HCT116 (cell line): ENCODE results near the gene PAK1. TPM values are rescaled to one million over a fixed set of nuclear protein-coding genes. Genes with fewer than 3 reads are reported as not detected.

Source experiments
- ATAC-seq: fragments of 200-7000 bp; cut with Tn5 transposase; 2 replicates; pipeline ENCODE4 v1.9.1; 2020; ENCODE audit warnings: mild to moderate bottlenecking, moderate library complexity
- BruUV-seq: library from RNA; stranded (reverse); fragments of 400-500 nt; replicated peaks from 2 replicates; lab custom pipeline; 2021; lab: Mats Ljungman, UMichigan
- CTCF ChIA-PET: fragments of 300-600 bp; sonication (Branson Sonifier 250); formaldehyde crosslinking; loops from one replicate; lab custom pipeline; 2021; ENCODE audit warnings: antibody characterized with exemption; lab: Charles Lee
- POLR2A ChIA-PET: fragments of 300-600, 350-600 bp; sonication (Branson Sonifier 250); formaldehyde crosslinking; loops from one replicate; lab custom pipeline; 2021; ENCODE audit warnings: antibody characterized with exemption; lab: Charles Lee
- RAD21 ChIA-PET, 2 experiments: fragments of 300-600 bp; sonication (Branson Sonifier 250); formaldehyde crosslinking; loops; one replicate each; lab custom pipeline; 2023; ENCODE audit warnings: low total read pairs in 2 of 2; ENCODE audit not compliant: uncharacterized antibody in 2 of 2, unreplicated experiment in 2 of 2, low non-redundant PET in 1 of 2; lab: Charles Lee
- DNase-seq: peaks from one replicate; pipeline ENCODE4 v3.0.0-alpha.2; 2010; ENCODE audit warnings: low read depth, low spot score
- H2AFZ ChIP-seq: fragments of 200-600 bp; shearing (Covaris generic), sonication (generic); 2 replicates; pipeline ENCODE4 v1.6.1; 2017; ENCODE audit warnings: low read depth, mixed run types, mixed read lengths, antibody characterized with exemption, low read length; ENCODE audit not compliant: poor library complexity, severe bottlenecking
- H3K27ac ChIP-seq: 2 replicates; pipeline ENCODE4 v1.5.1; 2012; ENCODE audit warnings: low read depth, low read length
- H3K27me3 ChIP-seq: fragments of 200-600 bp; sonication (generic); 2 replicates; pipeline ENCODE4 v1.6.1; 2016; ENCODE audit warnings: mixed run types, low read length, mixed read lengths; ENCODE audit not compliant: insufficient read depth
- H3K36me3 ChIP-seq, 2 experiments: fragments of 200-500 bp in 1 of 2; fragments of 200-600 bp in 1 of 2; sonication (Bioruptor generic) in 1 of 2; sonication (generic) in 1 of 2; 2 replicates each; pipeline versions ENCODE4 v1.5.1 to v1.6.1; 2014 to 2016; ENCODE audit warnings: low read length in 2 of 2, inconsistent platforms in 1 of 2, mixed read lengths in 1 of 2, mixed run types in 1 of 2; ENCODE audit not compliant: insufficient read depth in 2 of 2, control insufficient read depth in 1 of 2
- H3K4me1 ChIP-seq, 2 experiments: fragments of 200-600 bp in 1 of 2; sonication (generic) in 1 of 2; 2 replicates each; pipeline versions ENCODE4 v1.5.1 to v1.6.1; 2012 to 2017; ENCODE audit warnings: low read length in 2 of 2, inconsistent platforms in 1 of 2, mild to moderate bottlenecking in 1 of 2, mixed read lengths in 1 of 2, mixed run types in 1 of 2, moderate library complexity in 1 of 2; ENCODE audit not compliant: insufficient read depth in 2 of 2, control insufficient read depth in 1 of 2
- H3K4me2 ChIP-seq: fragments of 200-600 bp; sonication (generic); 2 replicates; pipeline ENCODE4 v1.6.1; 2017; ENCODE audit warnings: mixed run types, low read length, mixed read lengths
- H3K4me3 ChIP-seq, 2 experiments: fragments of 200-600 bp in 1 of 2; sonication (generic) in 1 of 2; replicated peaks in 1 of 2; 2 replicates each; pipeline ENCODE4 v1.5.1; 2011 to 2016; ENCODE audit warnings: low read length in 2 of 2, control low read depth in 1 of 2, low read depth in 1 of 2, mild to moderate bottlenecking in 1 of 2, mixed read lengths in 1 of 2, mixed run types in 1 of 2
- H3K79me2 ChIP-seq: fragments of 200-600 bp; sonication (generic); 2 replicates; pipeline ENCODE4 v1.6.1; 2017; ENCODE audit warnings: mild to moderate bottlenecking, mixed run types, low read length, moderate library complexity, mixed read lengths; ENCODE audit not compliant: insufficient read depth
- H3K9ac ChIP-seq: fragments of 200-600 bp; sonication (generic); 2 replicates; pipeline ENCODE4 v1.6.1; 2016; ENCODE audit warnings: low read length, mixed read lengths
- H3K9me2 ChIP-seq: fragments of 200-600 bp; sonication (generic), shearing (Covaris generic); 2 replicates; pipeline ENCODE4 v1.6.1; 2017; ENCODE audit warnings: mixed run types, mild to moderate bottlenecking, moderate library complexity; ENCODE audit not compliant: insufficient read depth
- H3K9me3 ChIP-seq, 2 experiments: fragments of 200-500 bp in 1 of 2; fragments of 200-600 bp in 1 of 2; sonication (Bioruptor generic) in 1 of 2; sonication (generic) in 1 of 2; 2 replicates each; pipeline ENCODE4 v1.6.1; 2014 to 2017; ENCODE audit warnings: low read length in 2 of 2, mixed read lengths in 2 of 2, inconsistent platforms in 1 of 2, low read depth in 1 of 2, mild to moderate bottlenecking in 1 of 2, mixed run types in 1 of 2, moderate library complexity in 1 of 2; ENCODE audit not compliant: control insufficient read depth in 1 of 2, insufficient read depth in 1 of 2
- H4K20me1 ChIP-seq: fragments of 200-600 bp; sonication (generic), shearing (Covaris generic); 2 replicates; pipeline ENCODE4 v1.6.1; 2017; ENCODE audit warnings: mixed run types, mild to moderate bottlenecking, moderate library complexity; ENCODE audit not compliant: insufficient read depth
- CBX3 ChIP-seq: IDR thresholded peaks from 2 replicates; pipeline ENCODE4 v1.6.1; 2012; ENCODE audit warnings: low read depth
- CEBPB ChIP-seq: IDR thresholded peaks from 2 replicates; pipeline ENCODE4 v1.6.1; 2012; ENCODE audit warnings: low read depth
- CTCF ChIP-seq, 3 experiments: fragments of 200-600 bp in 1 of 3; sonication (generic) in 1 of 3; IDR thresholded peaks in 2 of 3; conservative IDR thresholded peaks in 1 of 3; 2 replicates each; pipeline ENCODE4 v1.5.1; 2012 to 2017; ENCODE audit warnings: low read depth in 2 of 3, low read length in 2 of 3, antibody characterized with exemption in 1 of 3, borderline replicate concordance in 1 of 3, control low read depth in 1 of 3, mild to moderate bottlenecking in 1 of 3, mixed read lengths in 1 of 3, mixed run types in 1 of 3, moderate library complexity in 1 of 3; ENCODE audit not compliant: insufficient read depth in 1 of 3
- ELF1 ChIP-seq: IDR thresholded peaks from 2 replicates; pipeline ENCODE4 v1.6.1; 2012; ENCODE audit warnings: low read depth, borderline replicate concordance
- EZH2 ChIP-seq: fragments of 200-600 bp; sonication (generic); IDR thresholded peaks from 2 replicates; pipeline ENCODE4 v1.6.1; 2017; ENCODE audit warnings: antibody characterized with exemption, mixed run types
- FOSL1 ChIP-seq: IDR thresholded peaks from 2 replicates; pipeline ENCODE4 v1.6.1; 2012; ENCODE audit warnings: low read depth
- JUND ChIP-seq: IDR thresholded peaks from 2 replicates; pipeline ENCODE4 v1.6.1; 2012
- MAX ChIP-seq: IDR thresholded peaks from 2 replicates; pipeline ENCODE4 v1.6.1; 2012
- POLR2A ChIP-seq: IDR thresholded peaks from 2 replicates; pipeline ENCODE4 v1.7.0; 2011; ENCODE audit warnings: borderline replicate concordance; ENCODE audit not compliant: insufficient read depth, insufficient read length; ENCODE audit errors: extremely low read depth
- POLR2AphosphoS5 ChIP-seq: IDR thresholded peaks from 2 replicates; pipeline ENCODE4 v1.6.1; 2011; ENCODE audit warnings: mild to moderate bottlenecking, low read depth, low read length, moderate library complexity
- RAD21 ChIP-seq: IDR thresholded peaks from 2 replicates; pipeline ENCODE4 v1.6.1; 2012; ENCODE audit warnings: low read depth, mild to moderate bottlenecking
- TCF7L2 ChIP-seq: IDR thresholded peaks from 2 replicates; pipeline ENCODE4 v1.7.0; 2011; ENCODE audit warnings: borderline replicate concordance, inconsistent platforms; ENCODE audit not compliant: insufficient read depth, insufficient read length; ENCODE audit errors: extremely low read depth
- ZBTB33 ChIP-seq: IDR thresholded peaks from 2 replicates; pipeline ENCODE4 v1.6.1; 2011; ENCODE audit warnings: mild to moderate bottlenecking, low read length, moderate library complexity; ENCODE audit not compliant: insufficient replicate concordance; ENCODE audit errors: extremely low read depth
- ZFX ChIP-seq: fragments of 450-650 bp; IDR thresholded peaks from 2 replicates; pipeline ENCODE4 v1.6.1; 2017
- ZNF274 ChIP-seq: fragments of 200-500 bp; sonication (Bioruptor generic); IDR thresholded peaks from 2 replicates; pipeline ENCODE4 v1.6.1; 2014; ENCODE audit warnings: mild to moderate bottlenecking, low read depth, low read length, inconsistent platforms
- intact Hi-C: fragments of 100-400 bp; cut with micrococcal nuclease; formaldehyde crosslinking; loops from 2 replicates; pipeline ENCODE4 v1.10.0; 2022
- total RNA-seq: library from RNA; stranded (reverse); gene quantifications from one replicate; pipeline ENCODE4 v1.2.1, GENCODE V29; 2021; ENCODE audit not compliant: unreplicated experiment

Gene PAK1
- total RNA-seq, 1 experiment from 2014 or later, result 56.1 TPM

- ChIA-PET POLR2A (no interaction called here), CTCF (no interaction called here)
- Histone ChIP-seq H2AFZ (no peak overlapping the region), H3K4me2 (no peak overlapping the region), H3K9ac (no peak overlapping the region), H3K79me2 (no peaks in the 10 kb centered on the region), H3K9me2 (no peaks in the 10 kb centered on the region), H3K4me1 (no peaks in the 10 kb centered on the region), H3K36me3 (no peaks in the 10 kb centered on the region), H3K27ac (no peak overlapping the region), H3K4me3 (no peak overlapping the region), H3K9me3 (no peaks in the 10 kb centered on the region), H3K27me3 (no peaks in the 10 kb centered on the region)
- DNase-seq (no peak), ATAC-seq (no peak)
- intact Hi-C loops, result no loop called here
- TF ChIP-seq CBX3, result no peak
- TF ChIP-seq MAX, result no peak
- TF ChIP-seq RAD21, result no peak
- no peak for TF ChIP-seq FOSL1
- TF ChIP-seq POLR2A, result no peak
- TF ChIP-seq CEBPB, result no peak
- no peak for TF ChIP-seq ZNF274
- TF ChIP-seq CTCF (IDR thresholded peaks at IDR 0.05 in 2 of 3, conservative IDR thresholded peaks at IDR 0.05 in 1 of 3; ENCODE audit: borderline replicate concordance in 1 of 3, insufficient read depth in 1 of 3, low read depth in 2 of 3, low read length in 2 of 3), result no peak
- no peak for TF ChIP-seq ZFX
- no peak for TF ChIP-seq ELF1
- no peak for TF ChIP-seq POLR2AphosphoS5
- no peak for TF ChIP-seq JUND
- no peak for TF ChIP-seq TCF7L2
- TF ChIP-seq ZBTB33, result no peak
- no peak for TF ChIP-seq EZH2
- TF ChIP-seq, all 23 proteins: peak for 0
- RAD21 ChIA-PET, result no interaction called here
- no TSS peak for BruUV-seq
- no peaks in the 10 kb centered on the region for H4K20me1 ChIP-seq
Measured at GRCh38 chr11:77449784-77450183, 24.1 kb downstream of the PAK1 start.
